22Rv1 (cell line): ENCODE data around the gene TSEN2.

Experiments used
- H3K27ac ChIP-seq: fragments of 450-650 bp; 2 replicates; pipeline ENCODE4 v1.5.1; 2017
- CTCF ChIP-seq: fragments of 450-650 bp; IDR thresholded peaks from 2 replicates; pipeline ENCODE4 v1.5.1; 2017; ENCODE audit warnings: mild to moderate bottlenecking
- ZFX ChIP-seq: fragments of 450-650 bp; IDR thresholded peaks from 2 replicates; pipeline ENCODE4 v1.6.1; 2017; ENCODE audit warnings: antibody characterized with exemption, borderline replicate concordance

The TSEN2 gene

GRCh38 chr3:12574131-12574530, 89.9 kb downstream of the TSEN2 start:
- TF ChIP-seq ZFX (no peak), CTCF (no peak)
- no peak overlapping the region for H3K27ac ChIP-seq

- TF ChIP-seq CTCF (no peak), ZFX (no peak)
- H3K27ac ChIP-seq, result no peak overlapping the region
These were observed 90.4 kb downstream of the TSEN2 start for GRCh38 chr3:12574661-12575060.

DNA sequence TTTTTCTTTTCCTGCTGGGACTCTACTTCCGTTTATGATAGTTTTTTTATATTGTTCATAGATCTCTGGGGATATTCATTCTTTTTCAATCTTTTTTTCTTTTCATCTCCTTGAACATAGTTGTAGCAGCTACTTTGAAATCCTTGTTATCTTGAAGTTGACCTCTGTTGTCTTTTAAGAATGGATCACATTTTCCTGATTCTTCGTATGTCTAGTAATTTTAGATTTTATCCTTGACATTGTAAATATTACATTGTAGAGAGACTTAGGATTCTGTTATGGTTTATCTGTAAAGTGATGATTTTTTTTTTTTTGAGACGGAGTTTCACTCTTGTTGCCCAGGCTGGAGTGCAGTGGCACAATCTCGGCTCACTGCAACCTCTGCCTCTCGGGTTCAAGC, 93.1 kb downstream of the TSEN2 start:
- H3K27ac ChIP-seq, result no peak overlapping the region
- TF ChIP-seq CTCF, result no peak
- no peak for TF ChIP-seq ZFX

DNA sequence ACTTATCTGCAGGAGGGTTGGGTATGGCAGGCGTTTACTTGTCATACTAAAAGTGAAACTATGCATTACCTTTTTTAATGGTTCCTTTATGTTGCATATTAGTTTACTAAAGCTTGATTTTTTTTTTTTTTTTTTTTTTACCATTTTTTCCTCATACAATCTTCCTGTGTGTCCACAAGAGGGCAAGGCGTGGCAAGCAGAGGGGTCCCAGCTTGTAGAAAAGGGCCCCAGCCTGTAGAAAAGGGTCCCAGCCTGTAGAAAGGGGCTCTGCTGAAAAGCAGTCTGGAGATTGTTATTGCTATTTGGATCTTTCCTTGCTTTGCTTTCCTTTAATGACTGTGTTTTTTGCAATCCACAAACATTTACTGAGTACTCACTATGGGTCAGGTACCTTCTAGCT, 94.5 kb downstream of the TSEN2 start:
- TF ChIP-seq CTCF (no peak), ZFX (no peak)
- no peak overlapping the region for H3K27ac ChIP-seq

DNA sequence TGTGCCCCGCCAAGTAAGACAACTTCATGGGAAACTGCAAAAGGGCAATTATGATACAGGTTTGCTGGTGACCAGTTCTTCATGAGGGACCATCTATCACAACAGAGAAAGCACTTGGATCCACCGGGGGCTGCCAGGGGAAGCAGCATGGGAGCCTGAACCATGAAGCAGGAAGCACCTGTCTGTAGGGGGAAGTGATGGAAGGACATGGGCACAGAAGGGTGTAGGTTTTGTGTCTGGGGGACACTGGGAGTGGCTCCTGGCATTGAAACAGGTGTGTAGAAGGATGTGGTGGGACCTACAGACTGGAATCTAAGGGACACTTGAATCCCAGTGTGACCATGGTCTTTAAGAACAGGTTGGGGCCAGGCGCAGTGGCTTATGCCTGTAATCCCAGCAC, 95.2 kb downstream of the TSEN2 start:
- H3K27ac ChIP-seq, result no peak overlapping the region
- TF ChIP-seq CTCF (no peak), ZFX (no peak)

DNA sequence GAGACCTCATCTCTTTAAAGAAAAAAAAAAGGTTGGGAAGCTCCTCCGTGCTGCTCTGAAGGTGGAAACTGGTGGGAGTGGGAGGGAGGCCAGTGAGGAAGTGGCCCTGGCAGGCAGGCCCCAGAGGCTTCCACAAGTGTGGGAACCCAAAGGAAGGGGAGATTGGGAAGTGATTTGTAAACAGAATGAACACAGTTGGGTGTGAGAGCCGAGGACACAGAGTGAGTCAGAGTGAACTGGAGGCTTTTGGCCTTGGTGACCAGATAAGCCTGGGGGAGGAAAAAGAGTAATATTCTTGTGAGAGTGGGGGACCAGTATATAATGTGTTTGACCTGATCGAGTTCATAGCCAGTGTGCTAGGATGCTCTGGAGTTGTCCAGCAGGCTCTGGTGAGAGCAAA, 95.6 kb downstream of the TSEN2 start:
- TF ChIP-seq ZFX, result no peak
- no peak for TF ChIP-seq CTCF
- H3K27ac ChIP-seq, result no peak overlapping the region

- TF ChIP-seq ZFX, result no peak
- no peak for TF ChIP-seq CTCF
- H3K27ac ChIP-seq, result no peak overlapping the region; the same call in 1 of the 2 replicates
These were observed 98.5 kb downstream of the TSEN2 start for GRCh38 chr3:12582730-12583129.
